Calu3 (cell line): ENCODE data around the gene LMTK3. TPM values are rescaled to one million over a fixed set of nuclear protein-coding genes. Genes with fewer than 3 reads are reported as not detected.

ENCODE experiments used
- BruUV-seq: library from RNA; stranded (reverse); fragments of 400-500 nt; replicated peaks from 2 replicates; lab custom pipeline; 2021; lab: Mats Ljungman, UMichigan
- CTCF ChIA-PET: fragments of 300-600 bp; sonication (Branson Sonifier 250); formaldehyde crosslinking; loops from one replicate; lab custom pipeline; 2022; ENCODE audit warnings: antibody characterized with exemption; lab: Charles Lee
- DNase-seq: peaks from one replicate; pipeline ENCODE4 v3.0.0; 2022
- H3K27ac Mint-ChIP-seq: one replicate; pipeline ENCODE4 v1.8.0; 2022; ENCODE audit warnings: mixed read lengths; ENCODE audit not compliant: unreplicated experiment
- H3K27me3 Mint-ChIP-seq: one replicate; pipeline ENCODE4 v1.8.0; 2022; ENCODE audit warnings: mixed read lengths; ENCODE audit not compliant: unreplicated experiment
- H3K36me3 Mint-ChIP-seq: one replicate; pipeline ENCODE4 v1.8.0; 2022; ENCODE audit warnings: mild to moderate bottlenecking, moderate library complexity, mixed read lengths; ENCODE audit not compliant: insufficient read depth, unreplicated experiment
- H3K4me1 Mint-ChIP-seq: one replicate; pipeline ENCODE4 v1.8.0; 2022; ENCODE audit warnings: mild to moderate bottlenecking, low read depth, mixed read lengths; ENCODE audit not compliant: unreplicated experiment
- H3K4me3 Mint-ChIP-seq: one replicate; pipeline ENCODE4 v1.8.0; 2022; ENCODE audit warnings: mild to moderate bottlenecking, low read depth, moderate library complexity, mixed read lengths; ENCODE audit not compliant: unreplicated experiment
- H3K9me3 Mint-ChIP-seq: one replicate; pipeline ENCODE4 v1.8.0; 2022; ENCODE audit warnings: low read depth, mixed read lengths; ENCODE audit not compliant: unreplicated experiment
- intact Hi-C: fragments of 100-400 bp; cut with micrococcal nuclease; formaldehyde crosslinking; loops from one replicate; pipeline ENCODE4 v1.10.0; 2022; ENCODE audit not compliant: unreplicated experiment
- total RNA-seq: library from RNA; stranded (reverse); gene quantifications from 2 replicates; pipeline ENCODE4 v1.2.3, GENCODE V29; 2022
- TF ChIP-seq, protein P1 (sequence below): fragments of 200-600 bp; IDR thresholded peaks from one replicate; pipeline ENCODE4 v1.8.0; 2022; ENCODE audit warnings: antibody characterized with exemption; ENCODE audit not compliant: unreplicated experiment

Gene LMTK3
- total RNA-seq, 1 experiment from 2014 or later = 1.0 TPM

DNA sequence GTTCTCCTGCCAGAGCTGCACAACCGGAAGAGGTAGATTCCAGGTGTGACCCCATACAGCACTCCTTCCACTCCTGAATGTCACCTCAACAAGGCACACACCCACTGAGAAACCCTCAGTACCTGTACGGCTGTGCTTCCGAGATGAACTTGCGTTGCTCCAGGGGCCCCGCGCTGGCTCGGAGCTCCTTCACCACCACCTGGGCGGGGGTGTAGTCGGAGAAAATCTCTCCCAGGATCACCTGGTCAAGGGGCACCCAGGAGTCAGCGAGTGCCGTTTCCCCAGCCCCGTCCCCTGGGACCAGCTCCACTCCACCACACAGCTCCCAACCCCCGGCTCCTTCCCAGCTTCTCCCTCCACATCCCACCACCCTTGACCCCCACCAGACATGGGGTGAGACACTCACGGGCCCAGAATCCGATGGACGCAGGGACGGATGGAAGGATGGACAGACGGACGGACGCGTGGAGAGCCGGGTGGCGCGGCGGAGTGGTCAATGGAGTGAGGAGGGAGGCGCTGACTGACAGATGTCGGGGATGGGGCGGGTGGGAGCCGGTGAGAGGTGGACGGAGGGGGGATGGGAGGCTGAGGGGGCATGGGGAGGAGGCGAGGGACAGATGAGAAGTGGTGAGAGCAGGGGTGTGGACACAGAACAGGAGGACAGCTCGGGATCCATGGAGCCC, 2.8 kb downstream of the LMTK3 start:
- CTCF ChIA-PET = interaction anchor here (1.3 to 5.1 kb wide), 3 partner anchors 8 to 76 kb away, joined by 4 to 148 read pairs (median 5); no protein-coding TSS in a partner anchor
- TF ChIP-seq, protein P1, sequence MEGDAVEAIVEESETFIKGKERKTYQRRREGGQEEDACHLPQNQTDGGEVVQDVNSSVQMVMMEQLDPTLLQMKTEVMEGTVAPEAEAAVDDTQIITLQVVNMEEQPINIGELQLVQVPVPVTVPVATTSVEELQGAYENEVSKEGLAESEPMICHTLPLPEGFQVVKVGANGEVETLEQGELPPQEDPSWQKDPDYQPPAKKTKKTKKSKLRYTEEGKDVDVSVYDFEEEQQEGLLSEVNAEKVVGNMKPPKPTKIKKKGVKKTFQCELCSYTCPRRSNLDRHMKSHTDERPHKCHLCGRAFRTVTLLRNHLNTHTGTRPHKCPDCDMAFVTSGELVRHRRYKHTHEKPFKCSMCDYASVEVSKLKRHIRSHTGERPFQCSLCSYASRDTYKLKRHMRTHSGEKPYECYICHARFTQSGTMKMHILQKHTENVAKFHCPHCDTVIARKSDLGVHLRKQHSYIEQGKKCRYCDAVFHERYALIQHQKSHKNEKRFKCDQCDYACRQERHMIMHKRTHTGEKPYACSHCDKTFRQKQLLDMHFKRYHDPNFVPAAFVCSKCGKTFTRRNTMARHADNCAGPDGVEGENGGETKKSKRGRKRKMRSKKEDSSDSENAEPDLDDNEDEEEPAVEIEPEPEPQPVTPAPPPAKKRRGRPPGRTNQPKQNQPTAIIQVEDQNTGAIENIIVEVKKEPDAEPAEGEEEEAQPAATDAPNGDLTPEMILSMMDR = no peak
- Mint-ChIP-seq H3K4me1 (peaks cover 4% of the 10 kb centered on the region), H3K27me3 (peaks cover 8% of the 10 kb centered on the region), H3K9me3 (no peaks in the 10 kb centered on the region), H3K27ac (no peak overlapping the region), H3K4me3 (no peak overlapping the region), H3K36me3 (peaks cover 6% of the 10 kb centered on the region)
- BruUV-seq = no TSS peak
- DNase-seq = no peak
- intact Hi-C loops = no loop called here

DNA sequence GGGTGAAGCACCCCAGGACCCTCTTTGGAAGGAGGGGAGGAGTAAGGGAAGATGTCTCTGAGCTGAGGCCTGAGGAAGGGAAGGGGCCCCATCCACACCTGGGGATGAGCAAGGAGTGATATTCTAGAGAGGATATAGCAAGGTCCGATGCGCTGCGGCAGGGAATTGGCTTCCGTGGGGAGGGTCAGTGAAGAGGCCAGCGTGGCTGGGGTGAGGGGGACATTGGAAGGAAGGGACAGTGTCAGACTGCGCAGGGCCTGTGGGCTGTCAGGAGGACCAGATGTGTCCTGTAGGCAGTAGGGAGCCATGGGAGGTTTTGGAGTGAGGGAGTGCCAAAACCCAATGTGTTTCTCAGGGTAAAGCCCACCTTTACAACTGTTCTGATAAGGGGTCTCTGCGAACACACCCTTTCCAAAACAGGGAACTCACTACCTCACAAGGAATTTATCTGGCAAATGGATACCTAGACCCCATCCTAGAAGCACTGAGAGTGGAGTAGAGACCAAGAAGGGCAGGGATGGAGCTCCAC, 3.7 kb downstream of the LMTK3 start:
- Mint-ChIP-seq H3K27ac (no peak overlapping the region), H3K4me1 (no peaks in the 10 kb centered on the region), H3K4me3 (no peak overlapping the region), H3K27me3 (peaks cover 17% of the 10 kb centered on the region), H3K9me3 (no peaks in the 10 kb centered on the region), H3K36me3 (no peaks in the 10 kb centered on the region)
- DNase-seq = no peak
- CTCF ChIA-PET = interaction anchor here (0.7 to 5.1 kb wide), 6 partner anchors 9 to 239 kb away, joined by 3 to 148 read pairs (median 4); no protein-coding TSS in a partner anchor
- BruUV-seq = no TSS peak
- TF ChIP-seq, protein P1 = no peak
- intact Hi-C loops = no loop called here

DNA sequence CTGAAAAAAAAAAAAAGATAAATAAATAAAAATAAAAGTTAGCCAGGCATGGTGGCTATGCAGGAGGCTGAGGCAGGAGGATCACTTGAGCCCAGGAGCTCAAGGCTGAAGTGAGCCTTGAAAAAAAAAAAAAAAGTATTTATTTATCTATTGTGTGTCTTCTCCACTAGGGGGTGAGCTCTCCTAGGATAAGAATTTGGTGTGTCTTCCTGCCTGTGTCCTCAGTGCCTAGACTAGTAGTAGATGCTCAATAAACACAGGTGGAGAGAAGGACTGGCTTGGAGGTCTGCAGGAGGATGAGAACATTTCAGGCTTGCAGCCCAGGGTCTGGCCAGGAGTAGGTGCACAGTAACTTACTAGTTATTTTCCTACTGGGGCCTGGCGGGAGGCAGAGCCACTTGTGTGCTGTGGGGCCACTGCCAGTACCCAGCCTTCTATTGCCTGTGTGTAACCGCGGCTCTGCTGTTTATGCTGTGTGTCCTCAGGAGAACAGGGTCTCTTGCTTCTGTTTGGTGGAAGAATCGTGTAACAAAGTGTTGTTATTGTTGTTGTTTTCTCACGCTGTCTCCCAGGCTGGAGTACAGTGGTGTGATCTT, 5.4 kb downstream of the LMTK3 start:
- Mint-ChIP-seq H3K27ac (no peak overlapping the region), H3K4me3 (no peak overlapping the region), H3K27me3 (peaks cover 34% of the 10 kb centered on the region), H3K9me3 (no peaks in the 10 kb centered on the region), H3K36me3 (peaks cover 11% of the 10 kb centered on the region), H3K4me1 (peaks cover 13% of the 10 kb centered on the region)
- intact Hi-C loops = loop anchor here (1.0 kb wide), 1 partner anchor 78 kb away; no protein-coding TSS in a partner anchor
- no TSS peak for BruUV-seq
- CTCF ChIA-PET = interaction anchor here (0.6 to 5.1 kb wide), 17 partner anchors 12 to 1081 kb away, joined by 3 to 148 read pairs (median 4); no protein-coding TSS in a partner anchor
- no peak for DNase-seq
- TF ChIP-seq, protein P1 = peak; percentile 60

DNA sequence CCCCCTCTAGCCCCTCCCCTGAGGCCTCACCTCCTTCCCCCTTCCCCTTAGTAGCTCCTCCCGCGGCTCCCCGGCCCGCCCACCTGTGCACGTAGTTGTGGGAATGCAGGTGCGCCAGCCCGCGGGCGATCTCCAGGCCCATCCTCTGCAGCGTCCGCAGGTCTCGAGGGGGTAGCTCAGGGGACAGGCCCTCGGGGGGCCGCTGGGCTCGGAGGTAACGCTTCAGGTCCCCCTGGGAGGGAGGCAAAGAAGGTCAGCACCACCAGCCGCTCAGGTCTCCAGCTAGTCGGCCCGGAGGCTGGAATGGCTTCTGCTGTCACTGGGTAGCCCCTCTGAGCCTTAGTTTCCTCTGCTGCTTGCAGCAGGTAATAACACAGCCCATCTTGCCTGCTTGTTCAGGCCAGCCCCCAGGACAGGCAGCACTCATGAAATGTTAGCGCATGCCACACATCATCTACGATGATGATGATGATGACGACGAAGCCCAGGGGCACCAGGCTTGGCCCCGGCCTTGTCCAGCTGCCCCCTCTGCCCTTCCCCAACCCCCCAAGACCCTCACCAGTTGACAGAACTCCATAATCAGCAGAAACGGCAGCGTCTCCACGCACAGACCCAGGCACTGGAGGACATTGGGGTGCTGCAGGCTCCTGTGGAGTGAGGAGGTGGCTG, 9.2 kb downstream of the LMTK3 start:
- intact Hi-C loops = no loop called here
- peak overlapping the region; percentile 12 for H3K27ac Mint-ChIP-seq

More for the DNA sequence above, 9.2 kb downstream of the LMTK3 start:
- CTCF ChIA-PET = interaction anchor here (0.6 to 1.1 kb wide), 6 partner anchors 48 to 1337 kb away, joined by 3 to 8 read pairs (median 4); no protein-coding TSS in a partner anchor
- Mint-ChIP-seq H3K36me3 (peaks cover 30% of the 10 kb centered on the region), H3K4me1 (peaks cover 33% of the 10 kb centered on the region), H3K9me3 (no peaks in the 10 kb centered on the region), H3K27me3 (peaks cover 69% of the 10 kb centered on the region), H3K4me3 (peak overlapping the region; percentile 20)
- no peak for DNase-seq
- no TSS peak for BruUV-seq
- TF ChIP-seq, protein P1 = no peak
